Measurements from ENCODE around the gene KREMEN1.
"Not testable (repeated sequence)": the region's sequence is repeated elsewhere in the genome, so short reads cannot be mapped to it uniquely, and the experiment has no call there.

Gene KREMEN1

DNA sequence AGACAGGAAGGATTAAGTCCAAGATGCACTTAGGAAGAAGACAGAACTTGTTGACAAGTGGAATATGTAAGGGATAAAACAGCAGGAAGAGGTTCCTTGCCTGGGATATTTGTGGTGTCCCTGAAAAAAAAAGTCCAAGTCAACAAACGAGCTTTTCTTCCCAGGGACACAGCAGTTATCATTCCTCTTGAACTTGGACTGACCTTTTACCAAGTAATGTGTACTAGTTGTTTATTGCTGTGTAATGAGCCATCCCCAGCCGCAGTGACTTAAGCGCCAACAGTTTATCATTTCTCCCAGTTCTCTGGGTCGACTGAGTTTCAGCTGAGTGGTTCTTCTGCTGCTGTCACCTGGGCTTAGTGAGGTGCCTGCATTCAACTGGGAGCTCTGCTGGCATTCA is 37.0 kb downstream of the KREMEN1 start:
- no peak for DNase-seq

- no peak for DNase-seq
Measured at GRCh38 chr22:29110946-29111345, 38.1 kb downstream of the KREMEN1 start.

DNA sequence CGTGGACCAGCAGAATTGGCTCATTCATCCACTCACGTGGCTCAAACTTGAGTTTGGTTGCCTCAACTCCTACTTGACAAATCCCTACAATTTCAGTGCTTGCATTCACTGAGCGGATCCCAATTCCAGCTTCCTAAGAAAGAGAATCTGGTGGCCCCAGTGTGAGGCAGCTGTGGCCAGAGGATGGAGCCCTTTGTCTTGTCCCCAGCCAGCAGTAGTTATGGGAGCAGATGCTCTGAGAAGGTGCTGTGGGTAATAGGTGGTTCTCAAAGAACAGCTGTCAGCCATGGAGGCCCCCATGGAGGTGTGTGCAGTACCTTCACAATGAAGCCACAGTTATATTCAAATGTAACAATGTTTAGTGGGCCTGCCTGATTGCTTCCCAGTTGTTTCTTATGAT is 39.3 kb downstream of the KREMEN1 start:
- DNase-seq: no peak

- DNase-seq: no peak
Measured at GRCh38 chr22:29112681-29113080, 39.8 kb downstream of the KREMEN1 start.

- no peak for DNase-seq
Measured at GRCh38 chr22:29113319-29113718, 40.5 kb downstream of the KREMEN1 start.

- no peak for DNase-seq
Measured at GRCh38 chr22:29114392-29114791, 41.6 kb downstream of the KREMEN1 start.

GRCh38 chr22:29115682-29116288 is 43.0 kb downstream of the KREMEN1 start:
- no peak for DNase-seq

GRCh38 chr22:29116397-29117123 is 43.7 kb downstream of the KREMEN1 start:
- no peak for DNase-seq

DNA sequence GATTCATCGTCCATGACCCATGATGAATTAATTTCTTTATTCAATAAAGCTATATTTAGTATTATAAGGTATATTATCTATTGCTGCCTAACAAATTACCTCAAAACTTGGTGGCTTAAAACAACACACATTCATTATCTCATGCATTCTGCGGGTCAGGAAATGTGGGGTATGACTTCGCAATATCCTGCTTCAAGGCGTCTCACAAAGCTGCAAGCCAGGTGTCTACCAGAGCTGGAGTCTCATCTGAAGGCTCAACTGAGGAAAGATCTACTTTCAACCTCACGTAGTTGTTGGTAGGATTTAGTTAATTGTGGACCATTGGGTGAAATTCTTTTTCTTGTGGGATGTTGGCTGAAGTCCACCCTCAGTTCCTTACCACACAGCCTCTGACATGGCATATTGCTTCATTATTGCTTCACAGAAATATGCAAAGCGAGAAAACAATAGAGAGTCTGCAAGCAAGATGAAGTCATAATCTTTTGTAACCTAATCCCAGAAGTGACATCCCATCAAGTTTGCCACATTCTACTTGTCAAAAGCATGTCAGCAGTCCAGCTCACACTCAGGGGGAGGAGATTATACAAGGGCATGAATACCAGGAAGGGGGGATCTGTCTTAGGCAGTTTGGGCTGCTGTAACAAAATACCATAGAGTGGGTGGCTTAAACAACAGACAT is 45.1 kb downstream of the KREMEN1 start:
- DNase-seq: no peak

GRCh38 chr22:29120098-29120912 is 47.5 kb downstream of the KREMEN1 start:
- DNase-seq: not testable (repeated sequence)

DNA sequence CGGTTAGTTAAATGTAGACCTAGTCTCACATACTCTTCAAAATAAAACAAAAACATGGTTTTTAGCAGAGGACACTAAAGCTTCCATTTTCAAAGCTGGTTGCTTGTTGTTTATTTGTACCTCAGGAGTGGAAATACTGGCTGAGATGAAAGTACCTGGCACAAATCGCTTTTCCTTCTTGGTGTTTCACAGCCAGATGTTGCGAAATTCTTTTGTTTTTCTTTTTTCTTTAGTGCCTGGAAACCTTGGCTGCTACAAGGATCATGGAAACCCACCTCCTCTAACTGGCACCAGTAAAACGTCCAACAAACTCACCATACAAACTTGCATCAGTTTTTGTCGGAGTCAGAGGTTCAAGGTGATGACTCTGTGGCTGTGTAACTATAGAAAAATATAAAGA is 48.3 kb downstream of the KREMEN1 start:
- no peak for DNase-seq

DNA sequence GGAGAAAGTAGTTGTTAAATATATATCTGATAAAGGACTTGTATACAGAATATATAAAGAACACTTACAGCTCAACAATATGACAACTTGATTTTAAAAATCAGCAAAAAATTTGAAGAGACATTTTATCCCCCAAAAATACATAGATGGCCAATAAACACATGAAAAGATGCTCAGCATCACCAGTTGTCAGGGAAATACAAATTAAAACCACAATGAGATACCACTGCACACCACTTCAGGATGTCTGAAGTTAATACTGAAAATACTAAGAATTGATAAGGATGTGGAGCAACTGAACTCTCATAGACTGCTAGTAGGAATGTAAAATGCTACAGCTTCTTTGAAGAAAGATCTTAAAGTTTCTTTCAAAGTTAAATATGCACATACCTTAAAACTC is 49.2 kb downstream of the KREMEN1 start:
- DNase-seq: no peak

DNA sequence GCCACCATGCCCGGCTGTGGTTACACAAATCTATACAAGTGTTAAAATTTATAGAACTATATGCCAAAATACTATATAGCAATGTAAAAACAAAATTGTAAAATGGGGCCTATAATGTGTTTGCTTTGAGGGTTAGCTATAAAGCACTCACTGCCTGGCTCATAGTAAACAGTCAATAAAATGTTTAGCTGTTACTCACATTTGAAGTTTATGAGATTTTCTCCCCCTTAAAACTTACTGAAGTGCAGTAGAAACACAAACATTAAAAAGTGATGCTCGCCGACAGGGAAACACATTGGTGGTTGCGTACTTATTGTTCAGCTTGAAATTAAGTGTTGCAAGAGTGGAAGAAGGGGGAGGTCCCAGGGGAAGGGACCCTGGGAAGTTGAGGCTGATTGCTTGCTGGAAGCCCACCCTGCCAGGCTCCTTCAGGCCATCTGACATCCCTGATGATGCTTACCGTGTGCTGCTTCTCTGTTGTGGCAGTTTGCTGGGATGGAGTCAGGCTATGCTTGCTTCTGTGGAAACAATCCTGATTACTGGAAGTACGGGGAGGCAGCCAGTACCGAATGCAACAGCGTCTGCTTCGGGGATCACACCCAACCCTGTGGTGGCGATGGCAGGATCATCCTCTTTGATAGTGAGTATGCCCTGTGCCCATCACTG is 52.1 kb downstream of the KREMEN1 start:
- no peak for DNase-seq

GRCh38 chr22:29125443-29125778 is 52.6 kb downstream of the KREMEN1 start:
- no peak for DNase-seq

GRCh38 chr22:29125844-29126243 is 53.0 kb downstream of the KREMEN1 start:
- no peak for DNase-seq

GRCh38 chr22:29126670-29127395 is 54.0 kb downstream of the KREMEN1 start:
- DNase-seq: no peak

- DNase-seq: no peak
Measured at GRCh38 chr22:29128891-29129807, 56.3 kb downstream of the KREMEN1 start.

GRCh38 chr22:29129808-29130140 is 56.9 kb downstream of the KREMEN1 start:
- DNase-seq: no peak

DNA sequence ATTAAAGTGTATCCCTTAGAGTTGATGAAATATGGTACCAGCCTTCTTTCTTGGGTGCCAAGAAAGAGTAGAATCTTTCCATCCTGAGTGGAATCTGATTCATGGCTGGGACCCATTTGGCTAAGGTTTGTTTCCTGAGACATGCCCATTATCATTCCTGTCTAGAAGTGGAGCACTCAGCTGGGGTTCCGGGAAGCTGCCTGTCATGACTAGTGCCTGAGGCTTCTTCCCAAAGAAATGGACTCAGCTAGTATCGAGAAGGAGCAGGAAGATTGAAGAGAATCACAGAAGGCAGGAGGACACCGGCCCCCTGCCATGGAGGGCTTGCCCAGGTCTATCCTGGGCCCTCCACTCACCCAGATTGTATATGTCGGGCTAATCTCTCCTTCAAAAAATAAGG is 57.6 kb downstream of the KREMEN1 start:
- no peak for DNase-seq

- DNase-seq: no peak
Measured at GRCh38 chr22:29133603-29134133, 60.8 kb downstream of the KREMEN1 start.

DNA sequence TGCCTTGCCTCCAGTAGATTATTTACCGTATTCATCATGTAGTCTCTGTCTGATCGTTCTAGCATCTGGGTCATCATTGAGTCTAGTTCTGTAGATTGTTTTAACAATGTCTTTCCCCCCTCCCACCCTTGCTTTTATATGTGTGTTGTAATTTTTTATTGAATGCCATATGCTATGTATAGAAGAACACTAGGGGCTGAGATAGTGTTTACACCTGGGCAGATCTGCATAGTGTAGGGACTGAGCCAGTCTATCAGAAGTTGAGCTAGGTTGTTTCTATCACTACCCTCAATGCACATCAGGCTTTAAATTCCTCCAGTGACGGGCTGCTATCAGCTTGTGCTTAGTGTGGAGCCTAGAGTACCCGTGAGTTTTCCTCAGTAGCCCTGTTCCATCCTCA is 61.6 kb downstream of the KREMEN1 start:
- DNase-seq: no peak
